GM23338 (cell line): ENCODE results near the gene OLIG1. TPM values are rescaled to one million over a fixed set of nuclear protein-coding genes. Genes with fewer than 3 reads are reported as not detected.
A peak's percentile ranks its signal among the peaks of the same experiment; 100 is the strongest.

Experiments
- ATAC-seq: fragments of 200-7000 bp; cut with Tn5 transposase; 3 replicates; pipeline ENCODE4 v1.9.1; 2020
- DNase-seq: peaks from one replicate; pipeline ENCODE4 v3.0.0-alpha.2; 2015; ENCODE audit warnings: low spot score
- H2AFZ ChIP-seq: fragments of 200-600 bp; sonication (generic); 2 replicates; pipeline ENCODE4 v1.8.0; 2016; ENCODE audit warnings: antibody characterized with exemption, mild to moderate bottlenecking, moderate library complexity
- H3F3A ChIP-seq: fragments of 200-600 bp; sonication (generic); replicated peaks from 2 replicates; pipeline ENCODE4 v1.8.0; 2017; ENCODE audit warnings: antibody characterized with exemption, mixed run types, low read depth
- H3K27ac ChIP-seq: fragments of 200-600 bp; sonication (generic); 2 replicates; pipeline ENCODE4 v1.6.1; 2016; ENCODE audit warnings: low read depth
- H3K27me3 ChIP-seq: fragments of 200-600 bp; sonication (generic); 2 replicates; pipeline ENCODE4 v1.8.0; 2016; ENCODE audit warnings: mild to moderate bottlenecking, mixed run types, moderate library complexity; ENCODE audit not compliant: insufficient read depth
- H3K36me3 ChIP-seq: fragments of 200-600 bp; sonication (generic); 2 replicates; pipeline ENCODE4 v1.8.0; 2016; ENCODE audit warnings: mild to moderate bottlenecking; ENCODE audit not compliant: insufficient read depth
- H3K4me1 ChIP-seq: fragments of 200-600 bp; sonication (generic); 2 replicates; pipeline ENCODE4 v1.8.0; 2016; ENCODE audit warnings: mild to moderate bottlenecking, moderate library complexity; ENCODE audit not compliant: insufficient read depth
- H3K4me2 ChIP-seq: fragments of 200-600 bp; sonication (generic); 2 replicates; pipeline ENCODE4 v1.7.1; 2017; ENCODE audit warnings: mixed run types
- H3K4me3 ChIP-seq: fragments of 200-600 bp; sonication (generic); 2 replicates; pipeline ENCODE4 v1.6.1; 2016; ENCODE audit warnings: mixed run types
- H3K79me2 ChIP-seq: fragments of 200-600 bp; sonication (generic); replicated peaks from 2 replicates; pipeline ENCODE4 v1.8.0; 2017; ENCODE audit warnings: mild to moderate bottlenecking; ENCODE audit not compliant: insufficient read depth
- H3K9me2 ChIP-seq: fragments of 200-600 bp; sonication (generic); 2 replicates; pipeline ENCODE4 v1.8.0; 2017; ENCODE audit not compliant: insufficient read depth
- H4K20me1 ChIP-seq: fragments of 200-600 bp; sonication (generic); replicated peaks from 2 replicates; pipeline ENCODE4 v1.8.0; 2017; ENCODE audit warnings: mild to moderate bottlenecking; ENCODE audit not compliant: insufficient read depth
- H3K27ac Mint-ChIP-seq: 2 replicates; pipeline ENCODE4 v1.8.0; 2020; ENCODE audit warnings: inconsistent platforms, mild to moderate bottlenecking, moderate library complexity, mixed read lengths
- H3K27me3 Mint-ChIP-seq: 3 replicates; pipeline ENCODE4 v1.8.0; 2022; ENCODE audit warnings: low read depth, mild to moderate bottlenecking, moderate library complexity, mixed read lengths, inconsistent platforms; ENCODE audit not compliant: insufficient read depth, poor library complexity
- H3K36me3 Mint-ChIP-seq: 3 replicates; pipeline ENCODE4 v1.8.0; 2021; ENCODE audit warnings: low read depth, mild to moderate bottlenecking, inconsistent platforms, moderate library complexity, mixed read lengths
- H3K4me1 Mint-ChIP-seq: 3 replicates; pipeline ENCODE4 v1.8.0; 2020; ENCODE audit warnings: mild to moderate bottlenecking, inconsistent platforms, mixed read lengths
- H3K4me3 Mint-ChIP-seq: 3 replicates; pipeline ENCODE4 v1.8.0; 2021; ENCODE audit warnings: moderate library complexity, mild to moderate bottlenecking, inconsistent platforms, mixed read lengths
- H3K9me3 Mint-ChIP-seq: 3 replicates; pipeline ENCODE4 v1.8.0; 2020; ENCODE audit warnings: moderate library complexity, mild to moderate bottlenecking, inconsistent platforms, mixed read lengths
- CREB1 ChIP-seq: fragments of 250-450 bp; sonication (Bioruptor Pico); IDR thresholded peaks from 2 replicates; pipeline ENCODE4 v1.5.0; 2020; ENCODE audit warnings: low read depth, mild to moderate bottlenecking, moderate library complexity
- CTCF ChIP-seq, 2 experiments: fragments of 200-600 bp in 1 of 2; sonication (generic) in 1 of 2; conservative IDR thresholded peaks; 2 replicates each; pipeline versions ENCODE4 v1.5.1 to v1.6.1; 2016 to 2017; ENCODE audit warnings: antibody characterized with exemption in 2 of 2, low read depth in 2 of 2, mild to moderate bottlenecking in 2 of 2, moderate library complexity in 1 of 2
- ETS1 ChIP-seq: IDR thresholded peaks from 2 replicates; pipeline ENCODE4 v1.6.1; 2016; ENCODE audit warnings: antibody characterized with exemption
- EZH2 ChIP-seq: fragments of 200-600 bp; sonication (generic); IDR thresholded peaks from one replicate; pipeline ENCODE4 v1.8.0; 2017; ENCODE audit warnings: antibody characterized with exemption, mild to moderate bottlenecking, low read depth; ENCODE audit not compliant: unreplicated experiment
- EZH2phosphoT487 ChIP-seq: fragments of 200-600 bp; sonication (generic); IDR thresholded peaks from one replicate; pipeline ENCODE4 v1.8.1; 2018; ENCODE audit warnings: antibody characterized with exemption; ENCODE audit not compliant: unreplicated experiment
- JUNB ChIP-seq: IDR thresholded peaks from one replicate; pipeline ENCODE4 v1.6.1; 2016; ENCODE audit warnings: antibody characterized with exemption; ENCODE audit not compliant: unreplicated experiment
- NANOG ChIP-seq: IDR thresholded peaks from 2 replicates; pipeline ENCODE4 v1.6.1; 2016; ENCODE audit warnings: antibody characterized with exemption, borderline replicate concordance
- POLR2AphosphoS5 ChIP-seq: IDR thresholded peaks from 2 replicates; pipeline ENCODE4 v1.6.1; 2016; ENCODE audit warnings: antibody characterized with exemption, low read depth
- STAT1 ChIP-seq: IDR thresholded peaks from one replicate; pipeline ENCODE4 v1.6.1; 2016; ENCODE audit warnings: antibody characterized with exemption; ENCODE audit not compliant: unreplicated experiment
- polyA plus RNA-seq: library from polyadenylated mRNA; unstranded; fragments of >200 nt; fragmentation: Nextera tagmentation; extraction: Ambion mirVana; gene quantifications from 2 replicates; pipeline ENCODE4 v1.2.1, GENCODE V29; 2016
- total RNA-seq: library from RNA; depleted of rRNA; stranded (reverse); fragments of >200 nt; shearing (Covaris generic); gene quantifications from 2 replicates; pipeline ENCODE4 v1.2.3, GENCODE V29; 2014
- TF ChIP-seq, protein P1 (sequence below): IDR thresholded peaks from one replicate; pipeline ENCODE4 v1.6.1; 2018; ENCODE audit warnings: antibody characterized with exemption; ENCODE audit not compliant: unreplicated experiment

The OLIG1 gene
- total and polyA plus RNA-seq, 2 experiments from 2014 or later: 0.14 to 0.81 TPM

- TF ChIP-seq ETS1: no peak
- TF ChIP-seq, protein P1, sequence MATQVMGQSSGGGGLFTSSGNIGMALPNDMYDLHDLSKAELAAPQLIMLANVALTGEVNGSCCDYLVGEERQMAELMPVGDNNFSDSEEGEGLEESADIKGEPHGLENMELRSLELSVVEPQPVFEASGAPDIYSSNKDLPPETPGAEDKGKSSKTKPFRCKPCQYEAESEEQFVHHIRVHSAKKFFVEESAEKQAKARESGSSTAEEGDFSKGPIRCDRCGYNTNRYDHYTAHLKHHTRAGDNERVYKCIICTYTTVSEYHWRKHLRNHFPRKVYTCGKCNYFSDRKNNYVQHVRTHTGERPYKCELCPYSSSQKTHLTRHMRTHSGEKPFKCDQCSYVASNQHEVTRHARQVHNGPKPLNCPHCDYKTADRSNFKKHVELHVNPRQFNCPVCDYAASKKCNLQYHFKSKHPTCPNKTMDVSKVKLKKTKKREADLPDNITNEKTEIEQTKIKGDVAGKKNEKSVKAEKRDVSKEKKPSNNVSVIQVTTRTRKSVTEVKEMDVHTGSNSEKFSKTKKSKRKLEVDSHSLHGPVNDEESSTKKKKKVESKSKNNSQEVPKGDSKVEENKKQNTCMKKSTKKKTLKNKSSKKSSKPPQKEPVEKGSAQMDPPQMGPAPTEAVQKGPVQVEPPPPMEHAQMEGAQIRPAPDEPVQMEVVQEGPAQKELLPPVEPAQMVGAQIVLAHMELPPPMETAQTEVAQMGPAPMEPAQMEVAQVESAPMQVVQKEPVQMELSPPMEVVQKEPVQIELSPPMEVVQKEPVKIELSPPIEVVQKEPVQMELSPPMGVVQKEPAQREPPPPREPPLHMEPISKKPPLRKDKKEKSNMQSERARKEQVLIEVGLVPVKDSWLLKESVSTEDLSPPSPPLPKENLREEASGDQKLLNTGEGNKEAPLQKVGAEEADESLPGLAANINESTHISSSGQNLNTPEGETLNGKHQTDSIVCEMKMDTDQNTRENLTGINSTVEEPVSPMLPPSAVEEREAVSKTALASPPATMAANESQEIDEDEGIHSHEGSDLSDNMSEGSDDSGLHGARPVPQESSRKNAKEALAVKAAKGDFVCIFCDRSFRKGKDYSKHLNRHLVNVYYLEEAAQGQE: no peak
- TF ChIP-seq CTCF (conservative IDR thresholded peaks at IDR 0.05; ENCODE audit: low read depth in 2 of 2): no peak
- no peak for TF ChIP-seq NANOG
- no peak for TF ChIP-seq JUNB
- TF ChIP-seq EZH2: no peak
- no peak for TF ChIP-seq EZH2phosphoT487
- no peak for TF ChIP-seq CREB1 (CRISPR knock-in tag)
Measured at GRCh38 chr21:33108228-33108627, 38.3 kb downstream of the OLIG1 start (continued).

DNA sequence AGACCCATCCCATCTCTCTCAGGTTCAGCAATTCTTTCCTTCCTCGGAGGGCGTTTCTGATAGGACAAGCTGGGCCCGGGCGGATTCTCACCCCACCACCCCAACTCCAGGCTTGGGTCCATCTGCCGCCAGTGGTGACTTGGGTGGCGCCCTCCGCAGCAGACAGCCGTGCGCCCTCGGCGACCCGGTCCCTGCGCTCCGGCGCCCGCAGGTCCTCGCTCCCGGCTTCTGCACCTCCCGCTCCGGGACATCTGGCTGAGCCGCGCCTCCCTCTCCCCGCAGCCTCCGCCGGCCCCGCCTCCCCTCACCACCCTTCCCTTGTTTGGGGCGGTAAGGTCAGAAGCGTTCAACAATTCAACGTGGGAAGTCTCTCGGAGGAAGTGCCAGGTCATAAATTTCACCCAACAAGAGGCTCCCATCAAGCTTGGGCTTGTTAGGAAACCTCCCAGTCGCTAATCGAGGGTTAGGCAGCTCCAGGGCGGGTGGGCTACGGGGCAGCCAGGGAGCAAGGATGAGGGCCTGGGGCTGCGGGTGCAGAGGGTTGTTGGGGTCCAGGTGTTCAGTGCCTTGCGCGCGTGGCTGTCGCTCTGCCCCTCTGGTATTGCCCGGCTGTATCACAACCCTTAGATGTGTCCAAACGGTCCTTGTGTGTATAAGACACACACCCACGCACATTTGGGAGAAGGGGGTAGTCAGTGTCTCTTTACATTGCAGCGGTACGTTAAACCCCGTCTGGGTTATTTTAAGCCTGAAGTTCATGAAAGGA lies 39.8 kb downstream of the OLIG1 start:
- ATAC-seq (peak; percentile 82), DNase-seq (peak; percentile 75)
- H3K27ac ChIP-seq: no peak overlapping the region
- no peak overlapping the region for H3K27ac Mint-ChIP-seq
- H3K9me2 ChIP-seq: no peaks in the 10 kb centered on the region; the same call in 1 of the 2 replicates
- H3K27me3 Mint-ChIP-seq: peaks cover 20% of the 10 kb centered on the region
- H3K79me2 ChIP-seq: no peaks in the 10 kb centered on the region
- peaks cover 42% of the 10 kb centered on the region for H3K27me3 ChIP-seq
- H3K4me2 ChIP-seq: peak overlapping the region; percentile 82
- H3K4me3 ChIP-seq: peak overlapping the region; percentile 62
- peak overlapping the region; percentile 96 for H2AFZ ChIP-seq
- peaks cover 69% of the 10 kb centered on the region for H3K4me1 Mint-ChIP-seq
- TF ChIP-seq CTCF (conservative IDR thresholded peaks at IDR 0.05; ENCODE audit: low read depth in 2 of 2) (no peak), EZH2 (no peak), JUNB (no peak), POLR2AphosphoS5 (peak; percentile 17; the same call in 1 of the 2 replicates), STAT1 (no peak), EZH2phosphoT487 (no peak)
- H3K36me3 ChIP-seq: no peaks in the 10 kb centered on the region
- H3K4me1 ChIP-seq: peaks cover 74% of the 10 kb centered on the region
- peaks cover 8% of the 10 kb centered on the region for H3K36me3 Mint-ChIP-seq
- H4K20me1 ChIP-seq: no peaks in the 10 kb centered on the region
- H3K4me3 Mint-ChIP-seq: peak overlapping the region; percentile 62
- peaks cover 4% of the 10 kb centered on the region for H3K9me3 Mint-ChIP-seq
- peaks cover 6% of the 10 kb centered on the region; the same call in 1 of the 2 replicates for H3F3A ChIP-seq
